Activated T-cell treated with anti-CD3 and anti-CD28 coated beads for 4 hours (primary cell): Measurements from ENCODE around the gene SRD5A1.

Source experiments
- DNase-seq: peaks from one replicate; pipeline ENCODE4 v3.0.0-alpha.2; 2020

Gene SRD5A1

DNA sequence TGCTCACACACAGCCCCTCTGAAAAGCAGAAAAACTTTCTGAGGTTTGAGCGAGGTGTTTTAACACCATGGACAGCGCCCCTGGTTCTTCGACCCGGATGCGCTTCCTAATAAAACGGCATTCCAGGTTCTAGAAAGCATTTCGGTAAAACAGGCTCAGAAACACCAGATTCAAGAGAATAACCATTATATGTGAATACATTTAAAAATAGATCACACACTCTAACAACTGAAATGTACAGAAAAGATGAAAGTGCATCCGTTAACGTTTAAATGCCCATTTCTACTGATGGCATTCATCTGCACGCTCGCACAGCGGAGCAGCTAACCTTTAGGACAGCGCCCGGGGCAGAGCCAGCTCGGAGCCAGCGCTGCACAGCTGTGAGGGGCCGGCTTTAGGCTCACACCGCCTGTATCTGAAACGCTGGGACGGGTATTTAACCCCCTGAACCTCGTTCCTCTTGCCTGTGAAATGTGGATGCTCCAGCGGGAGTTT, 53.7 kb downstream of the SRD5A1 start:
- DNase-seq: no peak

DNA sequence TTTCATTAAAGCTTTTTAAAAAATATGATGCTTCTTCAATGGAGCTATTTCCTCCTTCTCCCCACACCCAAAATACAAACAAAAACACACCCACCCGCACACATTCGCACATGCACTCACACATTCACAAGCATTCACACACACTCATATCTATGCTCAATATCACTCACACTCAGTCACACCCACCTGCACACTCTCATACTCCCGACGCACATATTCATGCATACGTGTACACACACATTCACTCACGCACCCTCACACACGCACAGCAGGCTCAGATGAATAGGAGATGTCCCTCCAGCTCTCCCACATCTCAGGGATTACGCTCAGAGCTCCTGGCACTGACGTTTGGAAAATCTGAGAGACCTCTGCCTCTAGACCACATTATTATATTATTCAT, 54.3 kb downstream of the SRD5A1 start:
- no peak for DNase-seq

DNA sequence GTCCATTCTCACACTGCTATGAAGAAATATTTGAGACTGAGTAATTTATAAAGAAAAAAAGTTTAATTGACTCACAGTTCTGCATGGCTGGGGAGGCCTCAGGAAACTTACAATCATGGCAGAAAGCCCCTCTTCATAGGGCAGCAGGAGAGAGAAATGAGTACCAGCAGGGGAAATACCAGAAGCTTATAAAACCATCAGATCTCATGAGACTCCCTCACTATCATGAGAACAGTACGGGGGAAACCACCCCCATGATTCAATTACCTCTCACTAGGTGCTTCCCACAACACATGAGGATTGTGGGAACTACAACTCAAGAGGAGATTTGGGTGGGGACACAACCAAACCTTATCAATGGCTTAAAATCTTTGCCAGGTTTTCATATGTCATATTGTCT, 59.7 kb downstream of the SRD5A1 start:
- no peak for DNase-seq

DNA sequence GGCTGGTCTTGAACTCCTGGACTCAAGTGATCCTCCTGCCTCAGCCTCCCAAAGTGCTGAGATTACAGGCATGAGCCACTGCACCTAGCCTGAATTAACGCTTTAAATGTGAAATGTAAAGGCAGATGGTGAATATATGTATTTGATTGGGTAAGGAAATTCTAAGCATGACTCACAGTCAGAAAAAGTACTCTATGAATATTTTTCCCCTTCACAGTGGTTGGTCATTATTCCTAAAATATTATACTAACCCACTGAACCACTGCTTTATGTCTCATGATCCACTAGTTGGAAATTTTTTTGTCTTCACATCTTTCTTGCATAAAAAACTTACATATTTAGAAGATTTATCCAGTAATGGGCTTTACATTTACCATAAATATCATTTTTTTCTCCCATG, 65.5 kb downstream of the SRD5A1 start:
- DNase-seq: no peak

DNA sequence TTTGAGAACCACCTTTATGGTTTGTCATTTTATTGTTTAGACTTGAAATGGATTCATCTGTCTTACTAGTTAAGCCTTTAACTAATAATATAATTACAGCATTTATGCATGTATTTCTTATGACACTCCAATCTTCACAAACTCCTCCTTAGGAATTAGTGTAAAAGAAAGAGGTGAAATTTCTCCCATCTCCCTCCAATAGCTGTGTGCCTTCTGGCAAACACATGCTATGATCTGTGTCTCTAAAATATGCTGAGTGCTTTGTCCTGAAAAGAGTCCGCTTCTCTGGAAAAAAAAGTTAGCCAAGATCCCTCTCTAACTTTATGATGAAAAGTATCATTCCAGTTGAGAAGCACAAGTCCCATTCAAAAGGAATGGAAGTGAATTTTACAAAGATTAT, 66.1 kb downstream of the SRD5A1 start:
- DNase-seq: no peak

DNA sequence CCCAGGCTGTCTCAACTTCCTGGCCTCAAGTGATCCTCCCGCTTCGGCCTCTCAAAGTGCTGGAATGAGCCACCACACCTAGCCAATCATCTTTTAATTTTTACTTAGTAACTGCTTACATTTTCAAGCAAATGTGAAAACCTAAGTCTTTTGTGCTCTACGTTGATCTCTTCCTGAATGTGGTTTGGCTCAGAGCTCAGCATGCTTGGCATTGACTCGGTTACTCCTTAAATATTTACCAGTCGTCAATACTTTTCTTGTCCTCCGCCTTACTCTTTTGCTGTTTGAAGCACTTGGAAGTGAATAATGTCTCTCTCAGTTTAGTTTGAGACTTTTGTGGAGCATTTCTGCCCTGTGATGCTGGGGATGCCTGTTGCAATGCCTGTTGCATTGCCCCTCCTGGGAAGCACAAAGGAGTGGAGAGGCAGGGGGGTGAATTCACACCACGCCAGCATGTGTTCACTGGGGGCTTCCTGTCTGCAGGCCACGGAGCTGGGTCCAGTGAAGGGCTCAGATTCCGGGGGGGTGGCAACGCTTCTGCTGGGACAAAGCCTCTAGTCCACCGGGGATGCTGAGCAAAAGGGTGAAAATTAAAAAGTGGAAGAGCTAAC, 66.9 kb downstream of the SRD5A1 start:
- DNase-seq: no peak

DNA sequence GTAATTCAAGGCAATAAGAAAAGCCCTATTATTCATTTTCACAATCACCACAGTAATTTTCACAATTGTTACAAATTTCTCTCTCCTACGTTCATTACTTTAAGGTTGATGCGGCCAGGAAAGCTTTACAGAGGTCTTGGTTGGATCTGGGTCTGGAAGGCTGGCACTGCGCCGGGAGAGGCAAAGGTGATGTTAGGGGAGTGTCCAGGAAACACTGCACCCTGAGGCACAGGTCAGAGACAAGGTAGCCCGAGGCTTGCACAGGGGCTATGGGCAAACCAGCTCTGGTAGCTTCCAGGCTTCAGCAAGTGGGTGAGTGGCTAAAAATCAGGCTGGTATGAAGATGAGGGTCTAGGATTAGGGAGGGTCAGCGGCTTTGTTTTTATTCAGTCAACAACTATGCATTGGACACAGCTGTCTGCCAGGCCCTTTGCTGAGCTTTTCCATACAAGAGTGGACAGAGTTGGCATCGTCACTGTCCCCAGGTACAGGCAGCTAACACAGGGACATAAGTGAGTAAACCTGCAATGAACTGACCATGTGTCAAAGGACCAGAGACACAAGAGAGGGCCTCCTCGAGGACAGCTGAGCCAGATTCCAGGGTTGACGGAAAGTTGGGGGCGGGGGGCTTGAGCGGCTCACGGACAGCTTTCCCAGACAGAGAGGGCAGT, 67.6 kb downstream of the SRD5A1 start:
- DNase-seq: no peak

DNA sequence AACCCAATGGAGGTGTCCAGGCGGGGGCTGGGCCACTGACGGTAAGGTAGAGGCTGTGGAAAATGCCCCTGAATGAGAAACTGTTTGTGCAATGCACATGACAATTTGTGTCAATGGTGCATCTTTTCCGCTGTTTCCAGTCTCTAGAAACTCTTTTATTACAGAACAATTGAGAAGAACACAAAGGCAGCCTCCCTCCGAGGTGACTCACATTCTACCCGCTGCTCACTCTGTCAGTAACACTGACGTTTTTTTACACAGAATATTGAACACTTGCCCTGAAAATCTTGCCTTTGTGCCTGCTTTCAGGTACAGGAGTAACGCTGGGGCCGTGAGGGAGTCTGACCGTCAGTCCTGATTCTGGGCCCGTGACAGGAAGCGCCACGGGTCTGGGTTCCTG, 68.3 kb downstream of the SRD5A1 start:
- no peak for DNase-seq

DNA sequence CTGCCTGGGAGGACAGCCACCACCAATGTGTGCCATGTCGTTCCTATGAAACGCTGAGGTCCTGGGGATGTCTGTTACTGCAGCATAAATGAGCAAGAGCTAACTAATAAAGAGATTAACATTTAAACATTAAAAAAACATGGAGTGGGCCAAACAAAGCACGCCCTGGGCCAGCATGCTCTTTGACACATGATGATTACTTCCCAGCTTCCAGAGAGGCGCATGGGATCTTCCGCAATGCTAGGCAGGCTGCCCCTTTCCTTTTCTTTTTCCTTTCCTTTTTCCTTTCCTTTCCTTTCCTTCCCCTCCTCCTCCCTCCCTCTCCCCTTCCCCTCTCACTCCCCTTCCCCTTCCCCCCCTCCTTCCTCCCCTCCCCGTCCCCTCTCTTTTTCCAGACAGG, 69.4 kb downstream of the SRD5A1 start:
- no peak for DNase-seq

DNA sequence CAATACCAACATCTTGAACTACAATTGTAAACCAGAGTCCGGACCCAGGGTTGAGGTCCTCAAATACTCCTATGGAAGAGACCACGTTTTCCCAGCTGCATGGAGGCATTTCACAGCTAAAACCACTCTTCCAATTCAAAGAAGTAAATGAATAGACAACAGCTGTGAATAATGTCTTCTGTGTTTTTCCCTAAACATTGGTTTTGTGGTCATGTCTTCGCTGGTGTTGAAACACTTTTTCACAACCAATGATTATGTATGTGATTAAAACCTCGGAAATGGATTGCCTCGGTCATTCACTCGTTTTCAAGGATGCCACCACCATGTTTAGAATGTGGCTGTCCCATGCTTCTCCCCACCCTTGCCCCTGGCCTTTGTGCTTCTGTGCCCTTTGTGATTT, 70.6 kb downstream of the SRD5A1 start:
- DNase-seq: no peak

DNA sequence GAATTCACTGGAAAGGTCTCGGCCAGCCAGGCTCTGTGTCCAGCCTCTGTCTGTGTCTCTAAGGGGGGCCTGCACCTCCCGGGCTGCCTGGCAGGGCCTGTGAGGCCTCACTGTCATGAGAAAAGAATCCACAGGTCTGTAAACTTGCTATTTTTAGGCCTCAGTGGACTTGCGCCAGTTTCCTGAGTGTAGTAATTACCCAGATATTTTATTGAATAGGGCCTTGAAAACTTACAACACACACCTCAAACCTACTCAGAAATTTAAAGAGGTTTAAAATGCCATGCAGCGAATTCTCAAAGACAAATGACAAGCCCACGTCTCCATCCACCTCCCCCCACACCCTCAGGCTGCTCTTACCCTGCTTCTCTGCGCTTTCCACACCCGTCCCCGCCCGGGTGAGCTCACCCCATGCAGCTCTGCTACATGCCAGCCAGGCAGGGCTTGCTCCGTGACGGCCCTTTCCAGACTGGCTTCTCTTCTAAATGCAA, 71.2 kb downstream of the SRD5A1 start:
- no peak for DNase-seq

DNA sequence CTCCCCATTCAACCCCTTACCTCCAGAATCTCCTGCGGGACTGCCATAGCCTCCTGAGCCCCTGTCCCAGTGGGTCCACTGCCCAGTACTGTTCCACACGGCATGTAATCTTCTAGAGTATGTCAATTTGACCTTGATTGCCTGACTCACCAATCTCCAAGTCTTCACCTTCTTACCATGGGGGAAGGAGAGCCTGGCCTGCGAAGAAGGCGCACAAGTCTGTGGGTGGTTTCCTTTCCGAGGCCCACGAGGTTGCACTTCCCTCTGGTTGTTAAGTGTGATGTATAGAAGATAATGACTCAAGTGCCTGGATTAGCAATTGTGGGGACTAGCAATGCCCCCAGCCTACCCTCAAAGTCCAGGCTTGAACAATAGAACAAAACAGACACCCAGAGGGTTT, 71.8 kb downstream of the SRD5A1 start:
- no peak for DNase-seq

DNA sequence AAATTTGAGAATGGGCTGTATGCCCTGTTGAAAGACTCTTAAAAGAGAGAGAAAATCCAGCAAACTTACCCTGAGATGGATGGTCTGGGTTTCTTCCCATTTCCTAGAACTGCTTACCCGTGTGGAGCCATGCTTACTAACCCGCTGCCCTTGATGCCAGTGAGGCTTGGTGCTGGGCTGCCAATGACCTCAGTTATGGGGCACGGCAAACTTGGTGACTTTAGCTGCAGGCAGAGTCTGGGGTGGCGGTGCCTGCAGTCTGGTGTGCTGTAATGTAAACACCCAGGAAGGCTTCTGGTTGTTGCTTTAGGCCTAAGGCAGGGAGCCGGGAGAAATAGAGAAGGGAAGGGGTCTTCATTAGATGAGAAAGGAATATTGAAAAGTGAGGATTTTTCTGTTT, 72.7 kb downstream of the SRD5A1 start:
- no peak for DNase-seq

DNA sequence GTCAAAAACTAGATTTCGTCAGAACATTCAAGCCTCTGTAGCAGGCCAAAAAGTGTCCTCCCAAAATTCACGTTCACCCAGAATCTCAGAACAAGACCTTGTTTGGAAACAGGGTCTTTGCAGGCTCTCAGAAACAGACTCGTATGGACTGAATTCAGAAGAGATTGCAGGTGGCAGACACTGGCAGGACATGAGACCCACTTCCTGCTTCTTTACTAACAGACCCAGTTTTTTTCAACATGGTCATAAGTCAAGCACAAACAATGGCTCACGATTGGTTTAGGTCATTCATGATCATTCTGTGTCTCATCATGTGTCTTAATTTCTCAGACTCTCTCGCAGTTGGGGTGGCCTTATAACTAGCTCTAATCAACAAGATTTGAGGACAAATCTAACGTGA, 74.6 kb downstream of the SRD5A1 start:
- DNase-seq: no peak

DNA sequence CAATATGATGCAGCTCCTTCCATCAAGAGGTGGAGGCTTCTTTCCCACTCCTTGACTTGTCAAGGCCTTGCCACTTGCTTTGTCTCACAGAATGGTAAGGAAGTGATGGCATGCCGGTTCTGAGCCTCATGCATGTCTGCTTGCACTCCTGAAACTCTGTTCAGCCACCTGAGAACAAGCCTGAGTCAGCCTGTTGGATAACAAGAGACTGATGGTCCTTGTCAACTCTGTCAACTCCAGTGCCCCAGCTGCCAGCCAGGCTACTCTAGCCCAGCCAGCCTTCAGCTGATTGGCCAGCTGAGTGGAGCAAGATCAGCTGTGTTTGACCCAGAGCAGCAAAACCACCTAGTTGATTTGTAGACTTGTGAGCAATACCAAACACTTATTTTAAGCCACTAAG, 75.6 kb downstream of the SRD5A1 start:
- no peak for DNase-seq

DNA sequence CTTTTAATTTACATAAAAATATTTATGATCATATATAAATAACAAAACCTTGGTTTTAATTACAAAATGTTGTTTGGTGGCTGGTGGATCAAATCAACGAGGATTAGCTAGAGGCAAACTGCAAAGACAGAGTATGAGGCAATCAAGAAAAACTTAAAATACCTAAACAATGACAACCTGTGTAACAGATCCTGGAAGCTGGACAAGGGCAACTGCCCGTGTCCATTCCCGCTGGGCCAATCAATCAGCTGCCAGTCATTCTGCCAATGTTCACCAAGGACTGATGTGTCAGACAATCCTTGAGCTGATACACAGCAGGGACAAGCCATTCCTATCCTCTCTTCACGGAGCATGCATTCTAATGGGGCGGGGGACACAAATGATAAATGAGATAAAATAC, 76.8 kb downstream of the SRD5A1 start:
- no peak for DNase-seq

DNA sequence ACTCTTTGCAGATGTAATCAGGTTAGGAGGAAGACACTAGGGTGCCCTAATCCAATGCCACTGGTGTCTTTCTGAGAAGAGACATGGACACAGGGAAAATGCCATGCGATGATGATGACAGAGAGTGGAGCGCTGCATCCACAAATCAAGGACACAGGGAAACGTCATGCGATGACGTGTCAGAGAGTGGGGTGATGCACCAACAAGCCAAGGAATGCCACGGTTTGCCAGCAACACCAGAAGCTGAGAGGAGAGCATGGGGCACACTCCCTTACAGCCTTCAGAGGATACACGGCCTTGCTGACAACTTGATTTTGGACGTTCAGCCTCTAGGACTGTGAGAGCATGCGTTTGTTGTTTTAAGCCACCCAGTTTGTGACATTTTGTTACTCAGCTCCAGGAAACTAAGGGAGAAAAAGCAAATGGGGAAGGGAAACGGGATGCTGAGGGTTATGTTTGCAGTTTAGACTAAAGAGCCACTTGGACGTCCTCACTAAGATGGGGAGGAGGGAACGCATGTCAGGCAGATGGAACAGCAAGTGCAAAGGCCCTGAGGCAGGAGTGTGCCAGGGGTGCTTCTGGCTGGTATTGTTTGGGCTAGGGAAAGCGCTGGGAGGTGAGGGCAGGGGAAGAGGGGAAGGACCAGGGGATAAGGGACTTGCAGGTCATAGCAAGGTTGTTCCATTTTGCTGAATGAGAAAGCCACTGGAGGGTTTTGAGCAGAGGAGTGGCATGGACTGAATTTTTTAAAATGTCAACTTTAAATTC, 77.5 kb downstream of the SRD5A1 start:
- no peak for DNase-seq

DNA sequence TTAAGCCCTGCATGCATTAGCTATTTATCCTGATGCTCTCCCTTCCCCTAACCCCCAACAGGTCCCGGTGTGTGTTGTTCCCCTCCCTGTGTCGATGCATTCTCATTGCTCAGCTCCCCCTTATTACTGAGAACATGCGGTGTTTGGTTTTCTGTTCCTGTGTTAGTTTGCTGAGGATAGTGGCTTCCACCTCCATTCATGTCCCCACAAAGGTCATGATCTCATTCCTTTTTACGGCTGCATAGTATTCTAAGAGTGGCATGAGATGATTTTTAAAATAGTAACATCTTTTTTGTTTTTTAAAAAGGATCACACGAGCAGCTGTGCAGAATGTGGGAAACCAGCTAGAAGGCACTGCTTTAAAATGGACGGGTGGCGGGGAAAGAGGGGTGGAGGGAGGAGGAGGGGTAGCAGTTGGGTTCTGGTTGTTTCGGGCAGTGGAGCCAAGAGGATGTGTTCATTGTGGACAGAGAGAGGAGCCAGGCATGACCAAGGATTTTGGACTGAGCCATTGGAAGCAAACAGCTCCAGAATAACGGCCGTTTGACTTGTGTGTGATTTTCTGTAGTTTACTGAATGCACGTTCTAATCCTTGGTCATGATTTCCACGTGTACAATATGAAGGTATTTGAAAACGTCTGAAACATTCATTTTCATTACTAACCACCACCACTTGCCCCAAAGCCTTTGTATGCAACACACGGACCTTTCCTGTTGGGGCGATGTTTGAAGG, 78.3 kb downstream of the SRD5A1 start:
- DNase-seq: no peak

DNA sequence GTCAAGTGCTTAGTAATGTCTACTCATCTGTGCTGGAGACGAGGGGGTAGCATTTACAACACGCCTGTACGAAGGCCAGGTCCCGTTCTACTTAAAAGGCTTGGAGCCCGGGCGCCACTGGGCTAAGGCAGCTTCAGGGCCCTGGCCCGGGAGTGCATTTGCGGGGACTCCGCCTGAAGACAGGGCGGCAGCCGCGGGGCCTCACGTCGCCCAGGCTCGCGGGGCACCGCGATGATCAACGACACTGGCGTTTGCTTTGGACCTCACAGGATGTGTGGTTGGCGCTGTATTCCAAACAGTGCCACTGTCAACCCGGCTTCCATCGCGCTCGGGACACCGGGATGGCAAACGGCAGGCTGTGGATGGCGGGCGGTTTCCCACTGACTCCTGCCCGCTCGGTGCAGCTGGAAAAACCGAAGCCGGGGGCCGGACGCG, 78.9 kb downstream of the SRD5A1 start:
- peak; percentile 21 for DNase-seq

DNA sequence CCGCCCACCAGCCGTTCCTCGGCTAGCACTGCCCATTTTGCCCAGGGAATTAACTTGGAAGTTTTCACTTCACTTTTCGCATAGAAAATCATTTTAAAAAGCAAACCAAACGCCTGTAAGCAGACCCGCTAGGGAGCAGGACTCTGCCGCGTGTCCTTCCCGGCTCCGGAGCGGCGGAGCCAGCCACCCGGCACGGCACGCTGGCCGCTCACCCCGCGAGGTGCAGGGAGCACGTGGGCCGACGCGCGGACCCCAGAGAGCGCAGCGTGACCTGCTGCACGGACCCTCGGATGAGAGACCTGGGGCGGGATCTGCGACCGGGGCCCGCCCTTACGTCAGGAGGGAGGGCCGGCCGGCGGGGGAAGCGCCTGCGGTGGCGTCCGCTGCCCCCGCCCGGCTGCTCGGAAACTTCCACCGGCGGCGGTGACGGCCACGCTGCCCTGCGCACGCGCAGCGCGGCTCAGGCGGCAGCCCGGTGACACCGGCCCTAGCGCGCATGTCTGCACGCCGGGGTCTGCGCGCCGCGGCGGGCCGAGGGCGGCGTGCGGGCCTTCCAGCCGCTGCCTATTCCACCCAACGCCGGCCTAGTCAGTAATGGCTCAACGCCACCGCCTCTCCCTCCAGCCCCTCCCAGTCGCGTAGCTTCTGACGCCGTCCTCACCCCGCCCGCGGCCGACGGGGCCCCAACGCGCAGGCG, 79.5 kb downstream of the SRD5A1 start:
- DNase-seq: peak; percentile 94

DNA sequence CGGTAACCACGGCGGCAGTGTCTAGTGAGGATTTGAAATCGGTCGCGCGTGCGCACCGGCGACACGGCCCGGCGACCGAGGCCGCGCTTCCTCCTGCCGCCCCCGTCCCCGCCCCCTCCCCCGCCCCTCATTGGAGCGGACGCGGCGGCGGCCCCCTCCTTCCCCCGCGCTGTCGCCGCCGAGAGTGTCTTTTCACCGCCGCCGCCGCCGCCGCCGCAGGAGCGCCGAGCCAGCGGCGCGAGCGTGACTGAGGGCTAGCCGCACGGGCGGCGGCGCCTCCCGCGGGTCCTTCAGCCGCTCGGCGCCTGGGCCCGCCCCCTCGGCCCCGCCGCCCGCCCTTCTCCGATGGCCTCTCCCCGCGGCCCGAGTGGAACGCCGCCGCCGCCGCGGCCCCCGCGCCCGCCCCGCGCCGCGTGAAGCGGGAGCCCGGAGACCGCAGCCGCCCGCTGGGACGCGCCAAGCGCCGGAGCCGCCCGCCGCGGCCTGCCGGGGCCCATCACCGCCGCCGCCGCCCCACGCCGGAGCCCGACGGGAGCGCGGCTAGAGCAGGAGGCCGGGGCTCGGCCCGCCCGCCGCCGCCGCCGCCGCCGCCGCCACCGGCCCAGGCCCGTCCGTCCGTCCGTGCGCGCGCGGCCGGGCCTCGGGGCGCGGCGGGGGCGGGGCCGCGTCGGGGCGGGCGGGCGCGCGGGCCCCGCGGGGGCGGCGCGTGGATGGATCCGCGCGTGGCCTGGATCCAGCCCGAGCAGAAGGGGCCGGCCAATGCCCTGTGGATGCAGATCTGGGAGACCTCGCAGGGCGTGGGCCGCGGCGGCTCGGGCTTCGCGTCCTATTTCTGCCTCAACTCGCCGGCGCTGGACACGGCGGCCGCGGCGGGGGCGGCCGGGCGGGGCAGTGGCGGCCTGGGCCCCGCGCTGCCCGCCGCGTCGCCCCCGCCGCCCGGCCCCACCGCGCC, 80.3 kb downstream of the SRD5A1 start, which contains the start of gene TENT4A:
TSS of gene TENT4A (plus strand) at position 159 of the 952 bp plus-strand sequence. CDS start at position 711, 552 bp downstream.
- no peak for DNase-seq
